ENCODE results near the gene TRAF1.

DNA sequence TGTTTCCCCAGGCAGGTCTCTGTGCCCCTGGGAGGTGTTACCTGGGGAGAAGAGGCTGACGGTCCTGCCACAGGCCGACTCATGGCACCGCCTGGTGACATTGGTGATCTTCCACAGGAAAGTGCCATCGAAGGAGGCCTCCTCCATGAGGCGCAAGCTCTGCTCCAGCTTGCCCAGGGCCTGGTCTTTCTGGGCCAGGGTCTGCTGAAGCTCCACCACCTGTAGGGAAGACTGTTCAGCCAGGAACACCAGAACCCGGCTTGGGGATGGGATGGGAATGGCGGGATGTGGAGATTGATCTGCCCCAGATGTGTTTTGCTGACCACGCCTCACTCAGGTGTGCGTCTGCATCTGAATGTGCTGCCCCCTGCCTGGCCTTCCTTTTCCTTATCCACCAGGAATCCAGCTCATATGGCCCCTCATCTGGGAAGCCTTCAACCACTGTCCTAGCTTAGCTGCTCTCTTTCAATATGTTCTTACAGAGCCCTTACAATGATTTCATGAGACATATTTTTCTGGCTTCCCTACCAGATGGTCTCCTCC, 15.2 kb downstream of the TRAF1 start:
- TF ChIP-seq, protein P1, sequence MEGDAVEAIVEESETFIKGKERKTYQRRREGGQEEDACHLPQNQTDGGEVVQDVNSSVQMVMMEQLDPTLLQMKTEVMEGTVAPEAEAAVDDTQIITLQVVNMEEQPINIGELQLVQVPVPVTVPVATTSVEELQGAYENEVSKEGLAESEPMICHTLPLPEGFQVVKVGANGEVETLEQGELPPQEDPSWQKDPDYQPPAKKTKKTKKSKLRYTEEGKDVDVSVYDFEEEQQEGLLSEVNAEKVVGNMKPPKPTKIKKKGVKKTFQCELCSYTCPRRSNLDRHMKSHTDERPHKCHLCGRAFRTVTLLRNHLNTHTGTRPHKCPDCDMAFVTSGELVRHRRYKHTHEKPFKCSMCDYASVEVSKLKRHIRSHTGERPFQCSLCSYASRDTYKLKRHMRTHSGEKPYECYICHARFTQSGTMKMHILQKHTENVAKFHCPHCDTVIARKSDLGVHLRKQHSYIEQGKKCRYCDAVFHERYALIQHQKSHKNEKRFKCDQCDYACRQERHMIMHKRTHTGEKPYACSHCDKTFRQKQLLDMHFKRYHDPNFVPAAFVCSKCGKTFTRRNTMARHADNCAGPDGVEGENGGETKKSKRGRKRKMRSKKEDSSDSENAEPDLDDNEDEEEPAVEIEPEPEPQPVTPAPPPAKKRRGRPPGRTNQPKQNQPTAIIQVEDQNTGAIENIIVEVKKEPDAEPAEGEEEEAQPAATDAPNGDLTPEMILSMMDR (IDR thresholded peaks at IDR 0.05): no peak
- TF ChIP-seq POLR2A (IDR thresholded peaks at IDR 0.05) (no peak), EP300 (IDR thresholded peaks at IDR 0.05) (no peak)

Data from tibial nerve (tissue), 4 donors.